Fibroblast of mammary gland (primary cell): Measurements from ENCODE around the gene PYGM.

ENCODE experiments used
- DNase-seq: peaks from one replicate; pipeline ENCODE4 v3.0.0-alpha.2; 2010; ENCODE audit warnings: low read depth
- H3K4me3 ChIP-seq: 2 replicates; pipeline ENCODE4 v1.5.1; 2011; ENCODE audit warnings: low read depth, mild to moderate bottlenecking, low read length, moderate library complexity; ENCODE audit not compliant: control insufficient read depth
- CTCF ChIP-seq: conservative IDR thresholded peaks from 2 replicates; pipeline ENCODE4 v1.5.1; 2011; ENCODE audit warnings: low read depth, low read length, inconsistent platforms; ENCODE audit not compliant: control insufficient read depth, insufficient read depth

PYGM gene

GRCh38 chr11:64753019-64753379 lies 6.8 kb downstream of the PYGM start:
- no peak for DNase-seq

GRCh38 chr11:64752175-64752970 lies 7.4 kb downstream of the PYGM start:
- H3K4me3 ChIP-seq, result no peak overlapping the region
- no peak for TF ChIP-seq CTCF
- DNase-seq, result no peak

More at GRCh38 chr11:64753019-64753379, 6.8 kb downstream of the PYGM start:
- H3K4me3 ChIP-seq, result no peak overlapping the region
- no peak for TF ChIP-seq CTCF

- TF ChIP-seq CTCF, result no peak
- DNase-seq, result no peak
- no peak overlapping the region for H3K4me3 ChIP-seq
These were observed 8.2 kb downstream of the PYGM start for GRCh38 chr11:64751580-64751979.

- no peak for TF ChIP-seq CTCF
- H3K4me3 ChIP-seq, result no peak overlapping the region
- no peak for DNase-seq
These were observed 8.6 kb downstream of the PYGM start for GRCh38 chr11:64751136-64751535.

- TF ChIP-seq CTCF, result no peak
- no peak overlapping the region for H3K4me3 ChIP-seq
- DNase-seq, result no peak
These were observed 9.3 kb downstream of the PYGM start for GRCh38 chr11:64750361-64751054.

GRCh38 chr11:64747961-64748665 lies 11.7 kb downstream of the PYGM start:
- DNase-seq, result peak; percentile 71

More at GRCh38 chr11:64747961-64748665, 11.7 kb downstream of the PYGM start:
- no peak for TF ChIP-seq CTCF
- no peak overlapping the region for H3K4me3 ChIP-seq
